ENCODE measurements around the gene CPTP. TPM values are rescaled to one million over a fixed set of nuclear protein-coding genes. Genes with fewer than 3 reads are reported as not detected.
A peak's percentile ranks its signal among the peaks of the same experiment; 100 is the strongest.

Gene CPTP
- total and polyA plus RNA-seq, 2 of the 13 experiments (the other 11 are each of a cell fraction or from before 2014, with no cell fraction given) = 5.5 to 9.3 TPM

- no peaks in the 10 kb centered on the region for H3K9me3 ChIP-seq (ENCODE audit: low read length)
- H3K4me3 ChIP-seq (replicated peaks in 1 of 3; ENCODE audit: insufficient read depth in 1 of 3, low read depth in 2 of 3, low read length in 3 of 3) = no peak overlapping the region
- FAIRE-seq = no peak
- no peaks in the 10 kb centered on the region for H3K27me3 ChIP-seq (ENCODE audit: control insufficient read depth in 1 of 2, insufficient read depth in 2 of 2, low read length in 2 of 2)
- no peak overlapping the region for H3K4me2 ChIP-seq (ENCODE audit: low read depth, low read length)
- peaks cover 32% of the 10 kb centered on the region for H3K79me2 ChIP-seq (ENCODE audit: insufficient read depth, low read length)
- ATAC-seq = no peak
- WGBS (ENCODE audit: low lambda C conversion rate) = 100% methylated on average over 13 of the region's 28 CpGs
- DNase-seq (ENCODE audit: low spot score) = no peak
- H3K27ac ChIP-seq (ENCODE audit: extremely low read length, insufficient read depth, low read length) = no peak overlapping the region
- H4K20me1 ChIP-seq (ENCODE audit: insufficient read depth, low read length) = peaks cover 22% of the 10 kb centered on the region; the same call in 1 of the 2 replicates
- peaks cover 13 to 26% of the 10 kb centered on the region in 2 experiments for H3K36me3 ChIP-seq (replicated peaks in 1 of 2; ENCODE audit: control insufficient read depth in 1 of 2, insufficient read depth in 2 of 2, low read length in 2 of 2)
- TF ChIP-seq ZNF616 (CRISPR knock-in tag; IDR thresholded peaks at IDR 0.05; ENCODE audit: low read depth) (no peak), RBFOX2 (IDR thresholded peaks at IDR 0.05; ENCODE audit: low read depth, low read length) (peak; percentile 60; the same call in 1 of the 2 replicates), HMG20A (CRISPR knock-in tag; IDR thresholded peaks at IDR 0.05; ENCODE audit: borderline replicate concordance) (no peak), MTF2 (CRISPR knock-in tag; IDR thresholded peaks at IDR 0.05; ENCODE audit: borderline replicate concordance) (no peak), ZNF18 (CRISPR knock-in tag; IDR thresholded peaks at IDR 0.05; ENCODE audit: insufficient replicate concordance) (no peak), KDM3A (CRISPR knock-in tag; IDR thresholded peaks at IDR 0.05; ENCODE audit: low read depth) (no peak), ELF1 (CRISPR knock-in tag; IDR thresholded peaks at IDR 0.05) (no peak)
- intact Hi-C loops (cut with micrococcal nuclease; ENCODE audit: unreplicated experiment) = no loop called here
- ChIA-PET CTCF (ENCODE audit: low intra/inter-chr PET ratio, low total read pairs) (no interaction called here), POLR2A (no interaction called here)
- H3K9ac ChIP-seq (ENCODE audit: insufficient read depth, low read depth, low read length) = no peak overlapping the region
- in situ Hi-C loops (cut with HindIII; ENCODE audit: extremely low pct_ligation_motif_present, low pct_unique_long_range_greater_than_20kb) = no loop called here
- H3K4me1 ChIP-seq (ENCODE audit: insufficient read depth, low read length) = peaks cover 37% of the 10 kb centered on the region
- BruUV-seq (replicated peaks) = no TSS peak
- H2AFZ ChIP-seq (ENCODE audit: low read length) = no peak overlapping the region
These were observed 17.5 kb downstream of the CPTP start for GRCh38 chr1:1342061-1342562.

GRCh38 chr1:1342584-1343115, 18.0 kb downstream of the CPTP start:
- intact Hi-C loops (cut with micrococcal nuclease; ENCODE audit: unreplicated experiment) (no loop called here), in situ Hi-C loops (cut with HindIII; ENCODE audit: extremely low pct_ligation_motif_present, low pct_unique_long_range_greater_than_20kb) (no loop called here)
- peaks cover 28% of the 10 kb centered on the region; the same call in 1 of the 2 replicates for H4K20me1 ChIP-seq (ENCODE audit: insufficient read depth, low read length)
- TF ChIP-seq ZKSCAN5 (CRISPR knock-in tag; IDR thresholded peaks at IDR 0.05) (no peak), YY1 (IDR thresholded peaks at IDR 0.05; ENCODE audit: insufficient read depth, insufficient replicate concordance, low read depth, low read length) (no peak), RBM22 (optimal IDR thresholded peaks at IDR 0.05; ENCODE audit: low read length) (no peak)
- BruUV-seq (replicated peaks) = no TSS peak
- FAIRE-seq (no peak), DNase-seq (ENCODE audit: low spot score) (no peak), ATAC-seq (no peak)
- no peaks in the 10 kb centered on the region for H3K27me3 ChIP-seq (ENCODE audit: control insufficient read depth in 1 of 2, insufficient read depth in 2 of 2, low read length in 2 of 2)
- no peak overlapping the region for H3K27ac ChIP-seq (ENCODE audit: extremely low read length, insufficient read depth, low read length)
- no peak overlapping the region for H2AFZ ChIP-seq (ENCODE audit: low read length)
- POLR2A ChIA-PET = no interaction called here
- no peak overlapping the region for H3K4me3 ChIP-seq (replicated peaks in 1 of 3; ENCODE audit: insufficient read depth in 1 of 3, low read depth in 2 of 3, low read length in 3 of 3)
- peaks cover 42% of the 10 kb centered on the region for H3K4me1 ChIP-seq (ENCODE audit: insufficient read depth, low read length)
- no peaks in the 10 kb centered on the region for H3K9me3 ChIP-seq (ENCODE audit: low read length)
- no peak overlapping the region for H3K4me2 ChIP-seq (ENCODE audit: low read depth, low read length)
- peaks cover 13 to 26% of the 10 kb centered on the region in 2 experiments for H3K36me3 ChIP-seq (replicated peaks in 1 of 2; ENCODE audit: control insufficient read depth in 1 of 2, insufficient read depth in 2 of 2, low read length in 2 of 2)
- H3K9ac ChIP-seq (ENCODE audit: insufficient read depth, low read depth, low read length) = no peak overlapping the region
- 97% methylated on average over 12 of the region's 18 CpGs for WGBS (ENCODE audit: low lambda C conversion rate)
- H3K79me2 ChIP-seq (ENCODE audit: insufficient read depth, low read length) = peaks cover 38% of the 10 kb centered on the region
- CTCF ChIA-PET (ENCODE audit: low intra/inter-chr PET ratio, low total read pairs) = no interaction called here
